GM10248 (cell line): ENCODE measurements around the gene GRM3.

Experiments used
- CTCF ChIA-PET: fragments of 300-600 bp; sonication (Branson Sonifier 250); formaldehyde crosslinking; extraction: SDS; loops from one replicate; lab custom pipeline; 2021; ENCODE audit warnings: antibody characterized with exemption; lab: Yijun Ruan, JAX
- POLR2A ChIA-PET: fragments of 350-650 bp; sonication (Branson Sonifier 250); formaldehyde crosslinking; extraction: SDS; loops from one replicate; lab custom pipeline; 2020; ENCODE audit warnings: antibody characterized with exemption; lab: Yijun Ruan, JAX
- DNase-seq: peaks from one replicate; pipeline ENCODE4 v3.0.0; 2012; ENCODE audit errors: extremely low spot score
- TF ChIP-seq, protein P1 (sequence below): IDR thresholded peaks from 2 replicates; pipeline ENCODE4 v1.5.1; 2012; ENCODE audit warnings: mild to moderate bottlenecking, low read depth; ENCODE audit errors: extremely low read depth, missing control alignments, control extremely low read depth

The GRM3 gene

DNA sequence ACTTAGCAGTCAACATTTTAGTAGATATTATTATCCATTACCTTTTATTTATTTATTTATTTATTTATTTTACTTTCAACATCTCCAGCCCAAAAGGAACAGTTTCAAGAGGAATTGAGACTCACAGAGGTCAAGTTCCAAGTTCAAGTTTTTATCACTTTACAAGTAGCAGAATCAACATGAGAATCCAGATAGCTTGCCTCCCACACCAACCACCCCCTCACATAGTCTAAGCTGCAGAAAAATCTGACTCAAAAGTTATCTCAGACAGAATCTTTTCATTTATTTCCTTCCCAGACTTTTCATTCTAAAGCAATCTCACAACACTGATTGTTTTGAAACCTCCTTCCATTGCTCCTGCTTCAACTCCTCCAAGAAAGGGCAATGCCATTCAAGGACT is 129.6 kb downstream of the GRM3 start:
- POLR2A ChIA-PET: no interaction called here
- TF ChIP-seq, protein P1, sequence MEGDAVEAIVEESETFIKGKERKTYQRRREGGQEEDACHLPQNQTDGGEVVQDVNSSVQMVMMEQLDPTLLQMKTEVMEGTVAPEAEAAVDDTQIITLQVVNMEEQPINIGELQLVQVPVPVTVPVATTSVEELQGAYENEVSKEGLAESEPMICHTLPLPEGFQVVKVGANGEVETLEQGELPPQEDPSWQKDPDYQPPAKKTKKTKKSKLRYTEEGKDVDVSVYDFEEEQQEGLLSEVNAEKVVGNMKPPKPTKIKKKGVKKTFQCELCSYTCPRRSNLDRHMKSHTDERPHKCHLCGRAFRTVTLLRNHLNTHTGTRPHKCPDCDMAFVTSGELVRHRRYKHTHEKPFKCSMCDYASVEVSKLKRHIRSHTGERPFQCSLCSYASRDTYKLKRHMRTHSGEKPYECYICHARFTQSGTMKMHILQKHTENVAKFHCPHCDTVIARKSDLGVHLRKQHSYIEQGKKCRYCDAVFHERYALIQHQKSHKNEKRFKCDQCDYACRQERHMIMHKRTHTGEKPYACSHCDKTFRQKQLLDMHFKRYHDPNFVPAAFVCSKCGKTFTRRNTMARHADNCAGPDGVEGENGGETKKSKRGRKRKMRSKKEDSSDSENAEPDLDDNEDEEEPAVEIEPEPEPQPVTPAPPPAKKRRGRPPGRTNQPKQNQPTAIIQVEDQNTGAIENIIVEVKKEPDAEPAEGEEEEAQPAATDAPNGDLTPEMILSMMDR: no peak
- CTCF ChIA-PET: interaction anchor here (1.5 kb wide), 1 partner anchor 11 kb away, joined by 4 read pairs; no protein-coding TSS in a partner anchor
- no peak for DNase-seq

DNA sequence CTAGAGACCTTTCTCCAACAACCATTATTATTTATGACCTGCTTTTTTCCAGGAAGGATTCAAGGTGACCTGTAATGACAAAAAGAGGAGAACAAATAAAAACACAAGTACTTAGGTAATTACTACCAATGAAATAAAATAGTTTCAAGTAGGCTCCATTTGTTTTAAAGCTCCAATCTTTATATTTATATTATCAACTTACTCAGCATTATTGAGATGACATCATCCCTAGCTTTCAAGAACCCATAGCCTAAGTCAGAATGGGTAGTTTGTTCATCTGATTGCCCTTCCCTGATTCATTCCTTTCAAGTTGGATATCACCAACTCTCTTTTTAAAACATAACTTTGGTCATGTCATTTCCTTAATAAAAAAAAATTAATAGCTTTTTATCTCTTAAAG is 131.5 kb downstream of the GRM3 start:
- POLR2A ChIA-PET: no interaction called here
- no peak for DNase-seq
- CTCF ChIA-PET: interaction anchor here (1.5 to 2.4 kb wide), 3 partner anchors 9 to 12 kb away, joined by 5 to 9 read pairs (median 7); no protein-coding TSS in a partner anchor
- TF ChIP-seq, protein P1: no peak

DNA sequence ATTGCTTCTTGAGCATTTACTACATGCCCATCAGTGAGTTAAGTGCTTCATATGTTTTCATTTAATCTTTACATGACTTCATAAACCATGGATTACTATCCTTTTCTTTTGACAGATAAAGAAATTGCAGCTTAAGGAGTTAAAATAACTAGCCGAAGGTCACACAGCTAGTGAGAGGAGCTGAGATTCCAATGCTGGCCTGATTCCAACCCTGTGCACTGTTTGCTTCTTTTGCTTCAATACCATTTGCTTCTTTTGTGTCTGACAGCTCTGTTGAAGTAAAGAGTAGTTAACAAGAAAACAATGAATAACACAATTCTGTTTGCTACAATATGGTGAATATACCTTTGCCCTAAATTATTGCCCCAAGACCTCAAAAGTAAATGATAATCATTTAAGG is 132.4 kb downstream of the GRM3 start:
- ChIA-PET POLR2A (no interaction called here), CTCF (interaction anchor here (0.9 to 2.4 kb wide), 4 partner anchors 9 to 48 kb away, joined by 3 to 9 read pairs (median 6); no protein-coding TSS in a partner anchor)
- no peak for DNase-seq
- TF ChIP-seq, protein P1: no peak

DNA sequence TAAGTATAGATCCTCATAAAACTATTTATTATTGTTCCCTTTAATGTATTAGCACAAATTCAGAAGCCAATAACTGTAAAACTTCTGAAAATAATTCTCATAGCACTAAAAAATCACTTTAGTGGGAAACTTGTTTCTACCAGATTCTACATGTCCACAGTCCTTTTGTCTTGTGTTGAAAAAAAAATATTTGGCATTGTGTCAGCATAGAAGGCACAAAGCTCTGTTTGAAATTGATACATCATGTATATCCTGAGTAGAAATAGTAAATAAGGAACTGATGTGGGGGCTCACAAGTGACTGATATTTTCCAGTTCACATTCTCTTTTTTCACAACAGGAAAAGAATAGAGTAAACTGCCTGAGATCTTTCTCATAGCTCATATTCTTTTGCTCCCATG is 134.6 kb downstream of the GRM3 start:
- TF ChIP-seq, protein P1: no peak
- CTCF ChIA-PET: interaction anchor here (0.8 to 1.9 kb wide), 8 partner anchors 11 to 407 kb away, joined by 3 to 6 read pairs (median 4); no protein-coding TSS in a partner anchor
- no peak for DNase-seq
- POLR2A ChIA-PET: interaction anchor here (0.6 kb wide), 1 partner anchor 14 kb away, joined by 3 read pairs; no protein-coding TSS in a partner anchor

DNA sequence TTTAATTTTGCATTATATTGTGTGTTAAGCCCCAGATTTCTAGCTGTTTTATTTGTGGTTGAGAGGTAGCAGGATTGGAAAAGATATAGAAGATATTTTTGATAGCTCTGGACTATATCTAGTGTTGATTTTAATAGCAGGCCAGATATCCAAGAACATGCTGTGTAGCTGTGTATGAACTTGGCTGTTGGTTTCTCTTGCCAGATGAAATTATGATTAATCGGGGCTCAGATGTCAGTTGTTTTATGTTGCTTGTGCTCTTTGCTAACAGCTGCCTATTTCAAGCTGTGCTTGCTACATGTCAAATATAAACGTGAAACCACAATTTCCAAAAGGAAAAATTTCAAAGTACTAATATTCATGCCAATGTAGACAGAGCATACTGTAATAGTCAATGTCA is 141.1 kb downstream of the GRM3 start:
- ChIA-PET POLR2A (no interaction called here), CTCF (interaction anchor here (0.9 to 2.0 kb wide), 5 partner anchors 9 to 37 kb away, joined by 3 to 9 read pairs (median 4); no protein-coding TSS in a partner anchor)
- TF ChIP-seq, protein P1: no peak
- DNase-seq: no peak

DNA sequence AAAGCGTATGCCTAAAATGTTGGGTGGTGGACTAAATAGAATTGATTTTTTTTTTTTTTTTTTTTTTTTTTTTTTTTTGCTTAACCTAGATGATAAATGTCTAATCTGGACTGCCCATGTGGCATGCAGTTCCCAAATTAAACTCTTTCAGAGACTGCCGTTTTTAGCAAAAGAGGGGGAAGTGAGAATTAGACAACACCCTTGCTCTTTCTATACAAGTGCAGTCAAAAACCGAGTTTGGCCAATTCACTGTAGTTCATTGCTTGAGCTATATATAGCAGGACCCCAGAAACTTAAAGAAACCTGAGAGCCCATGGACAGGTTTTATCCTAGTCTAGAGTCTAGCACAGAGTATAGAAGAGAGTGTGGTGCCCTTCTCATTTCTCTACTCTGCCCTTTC is 141.9 kb downstream of the GRM3 start:
- ChIA-PET POLR2A (no interaction called here), CTCF (interaction anchor here (1.0 to 2.0 kb wide), 3 partner anchors 10 to 38 kb away, joined by 3 to 9 read pairs (median 4); no protein-coding TSS in a partner anchor)
- DNase-seq: peak; percentile 70

More for the DNA sequence above, 141.9 kb downstream of the GRM3 start:
- TF ChIP-seq, protein P1: no peak
